ENCODE data around the gene CHKA.

The CHKA gene

GRCh38 chr11:68080860-68081259 lies 40.3 kb downstream of the CHKA start:
- no peak for TF ChIP-seq POLR2AphosphoS5 (IDR thresholded peaks at IDR 0.05; ENCODE audit: low read depth, low read length)
- TF ChIP-seq SIN3A (IDR thresholded peaks at IDR 0.05; ENCODE audit: borderline replicate concordance, insufficient read depth, low read length), result no peak
- TF ChIP-seq, protein P1, sequence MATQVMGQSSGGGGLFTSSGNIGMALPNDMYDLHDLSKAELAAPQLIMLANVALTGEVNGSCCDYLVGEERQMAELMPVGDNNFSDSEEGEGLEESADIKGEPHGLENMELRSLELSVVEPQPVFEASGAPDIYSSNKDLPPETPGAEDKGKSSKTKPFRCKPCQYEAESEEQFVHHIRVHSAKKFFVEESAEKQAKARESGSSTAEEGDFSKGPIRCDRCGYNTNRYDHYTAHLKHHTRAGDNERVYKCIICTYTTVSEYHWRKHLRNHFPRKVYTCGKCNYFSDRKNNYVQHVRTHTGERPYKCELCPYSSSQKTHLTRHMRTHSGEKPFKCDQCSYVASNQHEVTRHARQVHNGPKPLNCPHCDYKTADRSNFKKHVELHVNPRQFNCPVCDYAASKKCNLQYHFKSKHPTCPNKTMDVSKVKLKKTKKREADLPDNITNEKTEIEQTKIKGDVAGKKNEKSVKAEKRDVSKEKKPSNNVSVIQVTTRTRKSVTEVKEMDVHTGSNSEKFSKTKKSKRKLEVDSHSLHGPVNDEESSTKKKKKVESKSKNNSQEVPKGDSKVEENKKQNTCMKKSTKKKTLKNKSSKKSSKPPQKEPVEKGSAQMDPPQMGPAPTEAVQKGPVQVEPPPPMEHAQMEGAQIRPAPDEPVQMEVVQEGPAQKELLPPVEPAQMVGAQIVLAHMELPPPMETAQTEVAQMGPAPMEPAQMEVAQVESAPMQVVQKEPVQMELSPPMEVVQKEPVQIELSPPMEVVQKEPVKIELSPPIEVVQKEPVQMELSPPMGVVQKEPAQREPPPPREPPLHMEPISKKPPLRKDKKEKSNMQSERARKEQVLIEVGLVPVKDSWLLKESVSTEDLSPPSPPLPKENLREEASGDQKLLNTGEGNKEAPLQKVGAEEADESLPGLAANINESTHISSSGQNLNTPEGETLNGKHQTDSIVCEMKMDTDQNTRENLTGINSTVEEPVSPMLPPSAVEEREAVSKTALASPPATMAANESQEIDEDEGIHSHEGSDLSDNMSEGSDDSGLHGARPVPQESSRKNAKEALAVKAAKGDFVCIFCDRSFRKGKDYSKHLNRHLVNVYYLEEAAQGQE (IDR thresholded peaks at IDR 0.05; ENCODE audit: insufficient read depth in 1 of 2, low read depth in 2 of 2, low read length in 2 of 2), result no peak
- TF ChIP-seq TAF1 (IDR thresholded peaks at IDR 0.05; ENCODE audit: borderline replicate concordance, insufficient read depth, low read length), result no peak
- TF ChIP-seq FOXP2 (optimal IDR thresholded peaks at IDR 0.05; ENCODE audit: borderline replicate concordance, extremely low read depth, extremely low read length, insufficient read depth), result no peak

DNA sequence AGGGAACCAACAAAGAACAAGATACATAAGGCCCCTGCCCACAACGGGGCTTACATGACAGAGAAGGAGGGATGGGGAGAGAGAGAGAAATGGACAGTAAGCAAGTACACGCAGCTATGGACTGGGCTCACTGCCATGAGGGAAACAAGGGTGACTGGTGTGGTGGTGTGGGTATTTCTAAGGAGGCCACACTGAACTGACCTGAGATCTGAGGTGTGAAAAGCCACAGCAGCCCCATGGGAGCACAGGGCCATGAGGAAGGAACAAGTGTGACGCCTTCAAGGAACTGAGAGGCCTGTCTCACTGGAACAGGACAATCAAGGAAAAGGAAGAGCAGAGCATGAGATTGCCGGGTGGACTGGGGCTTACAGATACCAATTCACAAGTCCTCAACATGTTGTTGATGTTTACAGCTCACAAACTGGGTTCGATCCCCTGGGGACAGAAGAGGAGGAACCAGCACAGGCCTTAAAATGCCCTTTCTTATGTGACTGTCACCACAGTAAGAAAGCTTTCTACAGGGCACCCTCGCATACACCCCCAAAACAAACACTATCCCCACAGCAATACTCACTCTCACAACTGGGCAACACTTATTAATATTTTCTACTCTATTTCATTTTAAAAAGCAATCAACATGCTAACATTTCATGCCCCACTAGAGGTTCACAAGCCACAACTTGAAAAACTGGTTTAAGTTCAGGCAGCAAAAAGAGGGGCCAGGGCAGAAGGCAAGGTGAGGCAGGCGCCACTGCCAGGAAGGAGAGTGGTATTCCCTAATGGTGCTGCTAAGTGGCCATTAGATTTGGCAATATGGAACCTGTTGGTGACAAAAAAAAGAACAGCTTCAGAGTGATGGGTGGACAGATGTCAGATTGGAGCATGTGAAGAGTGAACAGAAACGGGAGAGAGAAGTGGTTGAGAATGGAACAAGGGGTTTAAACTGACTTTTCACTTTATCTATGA lies 43.3 kb downstream of the CHKA start:
- TF ChIP-seq, protein P1 (IDR thresholded peaks at IDR 0.05; ENCODE audit: insufficient read depth in 1 of 2, low read depth in 2 of 2, low read length in 2 of 2), result no peak
- no peak for TF ChIP-seq SIN3A (IDR thresholded peaks at IDR 0.05; ENCODE audit: borderline replicate concordance, insufficient read depth, low read length)
- TF ChIP-seq FOXP2 (optimal IDR thresholded peaks at IDR 0.05; ENCODE audit: borderline replicate concordance, extremely low read depth, extremely low read length, insufficient read depth), result no peak
- TF ChIP-seq POLR2AphosphoS5 (IDR thresholded peaks at IDR 0.05; ENCODE audit: low read depth, low read length), result no peak
- TF ChIP-seq TAF1 (IDR thresholded peaks at IDR 0.05; ENCODE audit: borderline replicate concordance, insufficient read depth, low read length), result no peak

GRCh38 chr11:68076371-68077042 lies 44.7 kb downstream of the CHKA start:
- TF ChIP-seq SIN3A (IDR thresholded peaks at IDR 0.05; ENCODE audit: borderline replicate concordance, insufficient read depth, low read length), result no peak
- no peak for TF ChIP-seq POLR2AphosphoS5 (IDR thresholded peaks at IDR 0.05; ENCODE audit: low read depth, low read length)
- no peak for TF ChIP-seq FOXP2 (optimal IDR thresholded peaks at IDR 0.05; ENCODE audit: borderline replicate concordance, extremely low read depth, extremely low read length, insufficient read depth)
- TF ChIP-seq TAF1 (IDR thresholded peaks at IDR 0.05; ENCODE audit: borderline replicate concordance, insufficient read depth, low read length), result no peak
- TF ChIP-seq, protein P1 (IDR thresholded peaks at IDR 0.05; ENCODE audit: insufficient read depth in 1 of 2, low read depth in 2 of 2, low read length in 2 of 2), result no peak

- no peak for TF ChIP-seq FOXP2 (optimal IDR thresholded peaks at IDR 0.05; ENCODE audit: borderline replicate concordance, extremely low read depth, extremely low read length, insufficient read depth)
Measured at GRCh38 chr11:68074584-68075352, 46.4 kb downstream of the CHKA start.
